GM12878 (cell line): ENCODE measurements around the gene TMEM52. TPM values are rescaled to one million over a fixed set of nuclear protein-coding genes. Genes with fewer than 3 reads are reported as not detected.

Experiments used
- ATAC-seq: fragments of 200-7000 bp; cut with Tn5 transposase; 3 replicates; pipeline ENCODE4 v1.9.1; 2020; ENCODE audit warnings: mild to moderate bottlenecking, moderate library complexity
- BruUV-seq: library from RNA; stranded (reverse); fragments of 400-500 nt; replicated peaks from 2 replicates; lab custom pipeline; 2021; lab: Mats Ljungman, UMichigan
- CTCF ChIA-PET: fragments of 300-600 bp; sonication (Branson Sonifier 250); formaldehyde crosslinking; extraction: SDS; loops from one replicate; lab custom pipeline; 2021; ENCODE audit warnings: inconsistent platforms; lab: Yijun Ruan, JAX
- POLR2A ChIA-PET: fragments of 350-600 bp; formaldehyde crosslinking; extraction: SDS; loops from one replicate; lab custom pipeline; 2021; ENCODE audit warnings: inconsistent platforms; lab: Charles Lee
- RAD21 ChIA-PET: fragments of 300-600 bp; sonication (Branson Sonifier 250); formaldehyde crosslinking; loops from one replicate; lab custom pipeline; 2023; ENCODE audit warnings: antibody characterized with exemption; ENCODE audit not compliant: unreplicated experiment; lab: Charles Lee
- SMC1A ChIA-PET: fragments of 300-600 bp; sonication (Branson Sonifier 250); formaldehyde crosslinking; loops from one replicate; lab custom pipeline; 2023; ENCODE audit not compliant: unreplicated experiment, uncharacterized antibody; lab: Charles Lee
- DNase-seq: peaks from one replicate; pipeline ENCODE4 v3.0.0-alpha.2; 2011; ENCODE audit warnings: low read depth, low spot score
- FAIRE-seq: peaks from 3 replicates; lab custom pipeline; 2011; peaks lifted over from hg19 to GRCh38; lab: Jason Lieb, UNC
- H2AFZ ChIP-seq: 2 replicates; pipeline ENCODE4 v1.6.0; 2011; ENCODE audit warnings: low read depth, low read length, control low read depth; ENCODE audit not compliant: control insufficient read depth
- H3K27ac ChIP-seq: 2 replicates; pipeline ENCODE4 v1.5.1; 2011; ENCODE audit warnings: control low read depth; ENCODE audit not compliant: control insufficient read depth, insufficient read depth
- H3K27me3 ChIP-seq, 2 experiments: replicated peaks in 1 of 2; 2 replicates each; pipeline versions ENCODE4 v1.6.0 to v1.6.1; 2011; ENCODE audit warnings: low read length in 1 of 2; ENCODE audit not compliant: control insufficient read depth in 2 of 2, insufficient read depth in 2 of 2
- H3K36me3 ChIP-seq, 2 experiments: 2 replicates each; pipeline ENCODE4 v1.5.1; 2011; ENCODE audit warnings: low read length in 1 of 2; ENCODE audit not compliant: control insufficient read depth in 2 of 2, insufficient read depth in 2 of 2
- H3K4me1 ChIP-seq: 2 replicates; pipeline ENCODE4 v1.6.1; 2011; ENCODE audit warnings: mild to moderate bottlenecking, low read length, moderate library complexity, mixed read lengths; ENCODE audit not compliant: control insufficient read depth, insufficient read depth
- H3K4me2 ChIP-seq: 2 replicates; pipeline ENCODE4 v1.6.0; 2011; ENCODE audit warnings: control low read depth; ENCODE audit not compliant: control insufficient read depth, insufficient read depth
- H3K4me3 ChIP-seq: fragments of 200-600 bp; sonication (generic); 2 replicates; pipeline ENCODE4 v1.5.1; 2016
- H3K79me2 ChIP-seq: 2 replicates; pipeline ENCODE4 v1.6.0; 2011; ENCODE audit warnings: low read length; ENCODE audit not compliant: control insufficient read depth, insufficient read depth
- H3K9ac ChIP-seq: 2 replicates; pipeline ENCODE4 v1.8.0; 2011; ENCODE audit warnings: low read length, control low read depth, mixed read lengths; ENCODE audit not compliant: control insufficient read depth, insufficient read depth
- H3K9me3 ChIP-seq: replicated peaks from 3 replicates; pipeline ENCODE4 v1.5.1; 2011; ENCODE audit warnings: mild to moderate bottlenecking, low read length; ENCODE audit not compliant: control insufficient read depth, insufficient read depth
- H4K20me1 ChIP-seq: 2 replicates; pipeline ENCODE4 v1.6.0; 2011; ENCODE audit not compliant: control insufficient read depth, insufficient read depth
- MYB ChIP-seq: fragments of 150-350 bp; IDR thresholded peaks from 2 replicates; pipeline ENCODE4 v1.6.1; 2014; ENCODE audit warnings: mild to moderate bottlenecking, low read depth, low read length, borderline replicate concordance
- NR2C2 ChIP-seq: IDR thresholded peaks from 2 replicates; pipeline ENCODE4 v1.6.1; 2011; ENCODE audit warnings: borderline replicate concordance, low read depth; ENCODE audit not compliant: control insufficient read depth, insufficient read length
- POLR2A ChIP-seq: IDR thresholded peaks from 2 replicates; pipeline ENCODE4 v1.6.1; 2011; ENCODE audit warnings: low read depth, mild to moderate bottlenecking, low read length
- POLR2AphosphoS5 ChIP-seq: IDR thresholded peaks from 2 replicates; pipeline ENCODE4 v1.6.1; 2011; ENCODE audit warnings: mild to moderate bottlenecking, low read length, inconsistent platforms
- WGBS: methylation state at CpG from one replicate; pipeline ENCODE4 v1.1.6; 2016; ENCODE audit warnings: low lambda C conversion rate; ENCODE audit not compliant: insufficient replicate concordance, insufficient coverage; ENCODE audit errors: missing lambda C conversion rate; 5-methylcytosine and 5-hydroxymethylcytosine counted together
- in situ Hi-C: fragments of 300-500 bp; cut with MboI; formaldehyde crosslinking; loops from 9 replicates; pipeline ENCODE4 v1.14.3; 2018; ENCODE audit warnings: mixed read lengths
- intact Hi-C: fragments of 100-400 bp; cut with micrococcal nuclease; formaldehyde crosslinking; loops from one replicate; pipeline ENCODE4 v1.14.2; 2022; ENCODE audit not compliant: unreplicated experiment
- polyA plus RNA-seq, 11 experiments: library from polyadenylated mRNA; depleted of rRNA in 4 of 11; unstranded in 6 of 11; stranded (reverse) in 5 of 11; fragments of >200 nt; fragmentation: Nextera tagmentation in 4 of 11; fragmentation: Illumina TruSeq in 1 of 11; extraction: Ambion mirVana in 4 of 11; extraction: Trizol in 1 of 11; gene quantifications; 1 replicate in 1 of 11; 2 replicates in 10 of 11; pipeline versions ENCODE4 v1.2.1 to v1.2.3, GENCODE V29; 2011 to 2016; ENCODE audit warnings: inconsistent platforms in 2 of 11, missing spikeins in 2 of 11, low read depth in 1 of 11
- total RNA-seq, 4 experiments: library from RNA; depleted of rRNA in 3 of 4; stranded (reverse); fragments of >200 nt in 3 of 4; fragmentation: Illumina TruSeq in 1 of 4; extraction: Trizol in 1 of 4; gene quantifications; 2 replicates each; pipeline versions ENCODE4 v1.2.1 to v1.2.3, GENCODE V29; 2013 to 2021

TMEM52 gene
- total and polyA plus RNA-seq, 10 of the 15 experiments (the other 5 are each of a cell fraction or from before 2014, with no cell fraction given): 0.17 to 0.33 (median 0.24) TPM; not detected in 7

- H3K36me3 ChIP-seq: peaks cover 35 to 44% of the 10 kb centered on the region in 2 experiments; a peak in 3 of 4 replicates
- ATAC-seq: no peak
- H3K4me2 ChIP-seq: no peak overlapping the region
- H3K4me3 ChIP-seq: no peak overlapping the region
- 99% methylated on average over 7 of the region's 7 CpGs for WGBS
- TF ChIP-seq POLR2AphosphoS5: peak; percentile 75
- TF ChIP-seq NR2C2: no peak
- no peaks in the 10 kb centered on the region; the same call in 2 of the 3 replicates for H3K9me3 ChIP-seq
- no peaks in the 10 kb centered on the region for H3K27me3 ChIP-seq
- BruUV-seq: no TSS peak
- H3K79me2 ChIP-seq: peaks cover 90% of the 10 kb centered on the region
- ChIA-PET CTCF (interaction anchor here (0.6 kb wide), 2 partner anchors 45 to 66 kb away, joined by 3 read pairs; no protein-coding TSS in a partner anchor), SMC1A (interaction anchor here (1.2 kb wide), 1 partner anchor 95 kb away, joined by 3 read pairs; no protein-coding TSS in a partner anchor), RAD21 (no interaction called here), POLR2A (interaction anchor here (0.6 to 1.3 kb wide), 4 partner anchors 9 to 43 kb away, joined by 3 to 5 read pairs (median 4); no protein-coding TSS in a partner anchor)
- H3K4me1 ChIP-seq: peaks cover 6% of the 10 kb centered on the region
- peaks cover 44% of the 10 kb centered on the region for H4K20me1 ChIP-seq
- no peak for FAIRE-seq
- no peak overlapping the region for H2AFZ ChIP-seq
- in situ Hi-C loops: no loop called here
- H3K9ac ChIP-seq: no peak overlapping the region
- intact Hi-C loops: no loop called here
- H3K27ac ChIP-seq: no peak overlapping the region
- no peak for DNase-seq
Observed at GRCh38 chr1:1874901-1875300, 44.2 kb downstream of the TMEM52 start.

DNA sequence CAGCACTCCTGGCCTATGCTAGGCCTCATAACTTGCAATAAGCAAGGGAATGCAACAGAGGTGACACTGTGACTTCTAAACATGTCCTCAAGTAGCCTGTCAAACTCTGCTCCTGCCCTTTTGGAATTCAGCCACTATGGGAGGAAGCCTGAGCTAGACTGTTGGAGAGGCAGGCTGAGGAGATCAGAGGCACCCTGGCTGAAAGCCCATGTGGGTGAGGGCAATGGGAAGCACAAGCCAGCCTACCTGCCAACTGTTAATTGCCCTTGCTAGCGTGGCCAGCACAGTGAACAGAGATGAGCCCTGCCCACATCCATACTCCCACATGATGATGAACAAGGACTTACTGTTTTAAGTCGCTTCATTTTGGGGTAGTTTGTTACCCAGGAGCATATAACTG lies 45.9 kb downstream of the TMEM52 start:
- intact Hi-C loops: no loop called here
- Histone ChIP-seq H3K9me3 (no peaks in the 10 kb centered on the region; the same call in 2 of the 3 replicates), H2AFZ (no peak overlapping the region), H3K4me1 (peaks cover 12% of the 10 kb centered on the region), H3K4me3 (no peak overlapping the region), H3K36me3 (peaks cover 32 to 36% of the 10 kb centered on the region in 2 experiments; a peak in 3 of 4 replicates)
- ChIA-PET RAD21 (interaction anchor here (0.6 kb wide), 1 partner anchor 9 kb away, joined by 4 read pairs; no protein-coding TSS in a partner anchor), SMC1A (no interaction called here)
- no peak for FAIRE-seq
- TF ChIP-seq POLR2A (peak; percentile 33; the same call in 1 of the 2 replicates), MYB (no peak), POLR2AphosphoS5 (no peak)
- TF ChIP-seq, all 136 proteins: peak for 1
- POLR2A ChIA-PET: interaction anchor here (1.0 kb wide), 1 partner anchor 10 kb away, joined by 4 read pairs; no protein-coding TSS in a partner anchor
- Histone ChIP-seq H3K9ac (no peak overlapping the region), H3K4me2 (no peak overlapping the region), H4K20me1 (peaks cover 36% of the 10 kb centered on the region), H3K27me3 (no peaks in the 10 kb centered on the region), H3K79me2 (peaks cover 90% of the 10 kb centered on the region), H3K27ac (no peak overlapping the region)
- BruUV-seq: no TSS peak
- CTCF ChIA-PET: no interaction called here
- no peak for ATAC-seq
- WGBS: 100% methylated on average over 2 of the region's 2 CpGs
- in situ Hi-C loops: no loop called here
- DNase-seq: no peak
